ENCODE measurements around the gene CHRNA9.
A peak's percentile ranks its signal among the peaks of the same experiment; 100 is the strongest.

The CHRNA9 gene

GRCh38 chr4:40350627-40351227 lies 15.6 kb downstream of the CHRNA9 start:
- POLR2A ChIA-PET: no interaction called here
- no peak for TF ChIP-seq TARDBP (IDR thresholded peaks at IDR 0.05)
- peak; percentile 85 for TF ChIP-seq PKNOX1 (IDR thresholded peaks at IDR 0.05)
- no peak for DNase-seq (ENCODE audit: extremely low spot score)
- CTCF ChIA-PET: interaction anchor here (0.6 kb wide), 1 partner anchor 1088 kb away, joined by 8 read pairs; no protein-coding TSS in a partner anchor

- POLR2A ChIA-PET: no interaction called here
- no peak for TF ChIP-seq TARDBP (IDR thresholded peaks at IDR 0.05)
- no peak for TF ChIP-seq NFRKB (IDR thresholded peaks at IDR 0.05)
- TF ChIP-seq LEF1 (IDR thresholded peaks at IDR 0.05; ENCODE audit: borderline replicate concordance): no peak
- TF ChIP-seq SP1 (IDR thresholded peaks at IDR 0.05): no peak
- no peak for TF ChIP-seq FOXA1 (IDR thresholded peaks at IDR 0.05)
- no peak for TF ChIP-seq ELF4 (IDR thresholded peaks at IDR 0.05)
- TF ChIP-seq SUZ12 (IDR thresholded peaks at IDR 0.05): no peak
- no peak for TF ChIP-seq FOXM1 (IDR thresholded peaks at IDR 0.05; ENCODE audit: borderline replicate concordance)
- no peak for TF ChIP-seq FOXK2 (IDR thresholded peaks at IDR 0.05)
- TF ChIP-seq HDGF (IDR thresholded peaks at IDR 0.05; ENCODE audit: borderline replicate concordance): no peak
- no peak for TF ChIP-seq L3MBTL2 (conservative IDR thresholded peaks at IDR 0.05)
- CTCF ChIA-PET: no interaction called here
- no peak for DNase-seq (ENCODE audit: extremely low spot score)
Observed at GRCh38 chr4:40354158-40354557, 19.0 kb downstream of the CHRNA9 start.

- POLR2A ChIA-PET: no interaction called here
- DNase-seq (ENCODE audit: extremely low spot score): no peak
- CTCF ChIA-PET: no interaction called here
- TF ChIP-seq BHLHE40 (IDR thresholded peaks at IDR 0.05; ENCODE audit: borderline replicate concordance) (no peak), ZNF384 (IDR thresholded peaks at IDR 0.05) (no peak), TARDBP (IDR thresholded peaks at IDR 0.05) (no peak), ARNT (IDR thresholded peaks at IDR 0.05) (no peak), PKNOX1 (IDR thresholded peaks at IDR 0.05) (no peak), HDGF (IDR thresholded peaks at IDR 0.05; ENCODE audit: borderline replicate concordance) (no peak), CTBP1 (IDR thresholded peaks at IDR 0.05; ENCODE audit: borderline replicate concordance) (no peak), SUZ12 (IDR thresholded peaks at IDR 0.05) (no peak), L3MBTL2 (conservative IDR thresholded peaks at IDR 0.05) (no peak), FOXM1 (IDR thresholded peaks at IDR 0.05; ENCODE audit: borderline replicate concordance) (no peak), LEF1 (IDR thresholded peaks at IDR 0.05; ENCODE audit: borderline replicate concordance) (no peak), SP1 (IDR thresholded peaks at IDR 0.05) (no peak), FOXA1 (IDR thresholded peaks at IDR 0.05) (no peak), FOXK2 (IDR thresholded peaks at IDR 0.05) (no peak)
Observed at GRCh38 chr4:40355131-40355530, 20.0 kb downstream of the CHRNA9 start.

GRCh38 chr4:40357738-40358137 lies 22.6 kb downstream of the CHRNA9 start:
- DNase-seq (ENCODE audit: extremely low spot score): no peak
- POLR2A ChIA-PET: no interaction called here
- TF ChIP-seq ZNF384 (IDR thresholded peaks at IDR 0.05) (no peak), HDGF (IDR thresholded peaks at IDR 0.05; ENCODE audit: borderline replicate concordance) (no peak), ARNT (IDR thresholded peaks at IDR 0.05) (no peak), FOXK2 (IDR thresholded peaks at IDR 0.05) (no peak), LEF1 (IDR thresholded peaks at IDR 0.05; ENCODE audit: borderline replicate concordance) (no peak), SUZ12 (IDR thresholded peaks at IDR 0.05) (no peak), CTBP1 (IDR thresholded peaks at IDR 0.05; ENCODE audit: borderline replicate concordance) (no peak), ELF4 (IDR thresholded peaks at IDR 0.05) (no peak), L3MBTL2 (conservative IDR thresholded peaks at IDR 0.05) (no peak), SP1 (IDR thresholded peaks at IDR 0.05) (no peak), PKNOX1 (IDR thresholded peaks at IDR 0.05) (no peak), FOXM1 (IDR thresholded peaks at IDR 0.05; ENCODE audit: borderline replicate concordance) (no peak), BHLHE40 (IDR thresholded peaks at IDR 0.05; ENCODE audit: borderline replicate concordance) (no peak), NFRKB (IDR thresholded peaks at IDR 0.05) (no peak), TARDBP (IDR thresholded peaks at IDR 0.05) (no peak), FOXA1 (IDR thresholded peaks at IDR 0.05) (no peak)
- CTCF ChIA-PET: no interaction called here

GRCh38 chr4:40361338-40361737 lies 26.2 kb downstream of the CHRNA9 start:
- CTCF ChIA-PET: no interaction called here

More at GRCh38 chr4:40361338-40361737, 26.2 kb downstream of the CHRNA9 start:
- POLR2A ChIA-PET: no interaction called here
- TF ChIP-seq FOXM1 (IDR thresholded peaks at IDR 0.05; ENCODE audit: borderline replicate concordance) (no peak), TARDBP (IDR thresholded peaks at IDR 0.05) (no peak), SUZ12 (IDR thresholded peaks at IDR 0.05) (no peak), PKNOX1 (IDR thresholded peaks at IDR 0.05) (no peak), FOXK2 (IDR thresholded peaks at IDR 0.05) (no peak)
- no peak for DNase-seq (ENCODE audit: extremely low spot score)
